HG03571 (cell line): ENCODE results near the gene MYO7B.

Experiments used
- ATAC-seq: cut with Tn5 transposase; IDR thresholded peaks from one replicate; pipeline ENCODE4 v1.9.1; 2021; ENCODE audit not compliant: unreplicated experiment

Gene MYO7B

GRCh38 chr2:127624320-127624755, 88.9 kb downstream of the MYO7B start:
- no peak for ATAC-seq

- no peak for ATAC-seq
Observed at GRCh38 chr2:127624756-127625571, 89.5 kb downstream of the MYO7B start.

- no peak for ATAC-seq
Observed at GRCh38 chr2:127625572-127625951, 90.1 kb downstream of the MYO7B start.

GRCh38 chr2:127626175-127626574, 90.7 kb downstream of the MYO7B start:
- no peak for ATAC-seq

GRCh38 chr2:127626917-127627739, 91.6 kb downstream of the MYO7B start:
- no peak for ATAC-seq

GRCh38 chr2:127627740-127628571, 92.5 kb downstream of the MYO7B start:
- ATAC-seq = no peak

GRCh38 chr2:127628767-127629614, 93.5 kb downstream of the MYO7B start:
- ATAC-seq = no peak

- no peak for ATAC-seq
Observed at GRCh38 chr2:127629637-127630036, 94.2 kb downstream of the MYO7B start.

GRCh38 chr2:127630096-127630863, 94.8 kb downstream of the MYO7B start:
- ATAC-seq = no peak

GRCh38 chr2:127630864-127631540, 95.5 kb downstream of the MYO7B start:
- ATAC-seq = no peak

- ATAC-seq = no peak
Observed at GRCh38 chr2:127631541-127631996, 96.1 kb downstream of the MYO7B start.

GRCh38 chr2:127631997-127632581, 96.6 kb downstream of the MYO7B start:
- no peak for ATAC-seq

- ATAC-seq = no peak
Observed at GRCh38 chr2:127632592-127633489, 97.4 kb downstream of the MYO7B start.

GRCh38 chr2:127633556-127634065, 98.1 kb downstream of the MYO7B start:
- ATAC-seq = no peak

- ATAC-seq = no peak
Observed at GRCh38 chr2:127634066-127634617, 98.7 kb downstream of the MYO7B start.

- ATAC-seq = no peak
Observed at GRCh38 chr2:127634626-127635379, 99.3 kb downstream of the MYO7B start.
